NCI-H1930 (cell line): Measurements from ENCODE around the gene UQCR11.

Experiments used
- DNase-seq, 2 experiments: peaks; one replicate each; lab custom pipeline; 2025; lab: John Stamatoyannopoulos, UW

UQCR11 gene

DNA sequence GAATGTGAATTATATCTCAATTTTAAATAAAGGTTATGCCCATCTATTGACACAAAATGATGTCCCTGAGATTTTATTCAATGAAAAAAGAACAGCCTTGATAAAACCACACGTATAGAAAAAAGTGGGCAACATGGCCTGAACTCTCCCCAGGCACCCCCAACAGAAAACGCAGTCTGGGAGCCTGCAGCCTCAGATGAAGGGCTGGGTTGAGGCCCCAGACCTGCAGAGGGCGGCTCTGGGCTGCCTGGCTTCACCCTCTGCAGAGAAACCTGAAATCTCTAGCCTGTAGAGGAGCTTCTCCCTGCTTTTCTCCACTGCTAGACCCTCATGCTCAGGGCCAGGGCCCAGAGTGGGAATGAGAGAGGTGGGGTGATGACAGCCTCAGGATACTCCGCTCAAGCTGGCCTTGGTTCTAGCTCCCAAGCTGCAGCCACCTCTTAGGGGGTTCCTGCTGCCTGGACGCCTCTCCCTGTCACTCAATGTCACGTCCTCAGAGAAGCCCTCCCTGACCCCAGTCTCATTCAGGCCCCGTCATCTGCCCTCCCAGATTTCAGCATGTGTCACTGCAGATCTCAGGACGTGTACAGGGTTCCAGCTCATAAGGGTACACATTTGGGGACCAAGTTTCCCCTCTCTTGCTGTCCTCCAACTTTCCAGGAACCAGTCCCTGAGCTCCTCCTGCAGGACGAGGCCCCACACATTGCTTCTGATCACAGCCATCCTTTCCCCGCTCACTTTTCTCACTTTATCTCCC lies 14.4 kb downstream of the UQCR11 start:
- no peak for DNase-seq

DNA sequence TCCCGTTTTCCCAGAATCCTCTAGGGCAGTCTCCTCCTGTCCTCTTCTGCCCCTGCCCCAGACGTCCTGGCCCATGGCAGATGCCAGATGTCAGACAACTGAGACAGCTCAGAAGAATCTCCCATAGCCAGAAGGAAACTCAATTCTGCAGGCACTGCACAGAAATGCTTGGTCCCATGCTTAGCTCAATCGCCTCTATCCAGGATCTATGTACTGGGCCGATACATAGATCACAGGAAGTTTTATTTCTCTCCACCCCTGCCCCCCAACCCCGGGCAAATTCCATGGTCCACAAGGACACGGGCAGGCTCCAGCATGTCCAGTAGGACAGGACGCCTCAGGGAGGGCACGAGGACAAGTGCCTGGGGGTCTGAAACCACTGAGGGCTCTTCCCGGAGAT lies 17.4 kb downstream of the UQCR11 start:
- no peak for DNase-seq

DNA sequence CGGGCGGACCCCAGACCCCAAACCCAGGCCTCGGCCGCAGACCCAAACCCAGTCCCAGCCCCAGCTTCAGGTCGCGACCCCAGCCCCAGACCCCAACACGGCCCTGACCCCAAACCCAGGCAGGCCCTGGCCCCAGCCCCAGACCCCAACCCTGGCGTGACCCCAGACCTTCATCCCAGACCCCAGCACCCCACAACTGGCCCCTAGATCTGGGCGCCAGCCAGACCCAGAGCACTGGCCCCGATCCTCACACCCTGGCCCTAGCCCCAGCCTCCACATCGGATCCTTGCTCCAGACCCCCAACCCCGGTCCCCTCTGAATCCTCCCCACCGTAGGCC lies 20.1 kb downstream of the UQCR11 start:
- DNase-seq, result no peak

DNA sequence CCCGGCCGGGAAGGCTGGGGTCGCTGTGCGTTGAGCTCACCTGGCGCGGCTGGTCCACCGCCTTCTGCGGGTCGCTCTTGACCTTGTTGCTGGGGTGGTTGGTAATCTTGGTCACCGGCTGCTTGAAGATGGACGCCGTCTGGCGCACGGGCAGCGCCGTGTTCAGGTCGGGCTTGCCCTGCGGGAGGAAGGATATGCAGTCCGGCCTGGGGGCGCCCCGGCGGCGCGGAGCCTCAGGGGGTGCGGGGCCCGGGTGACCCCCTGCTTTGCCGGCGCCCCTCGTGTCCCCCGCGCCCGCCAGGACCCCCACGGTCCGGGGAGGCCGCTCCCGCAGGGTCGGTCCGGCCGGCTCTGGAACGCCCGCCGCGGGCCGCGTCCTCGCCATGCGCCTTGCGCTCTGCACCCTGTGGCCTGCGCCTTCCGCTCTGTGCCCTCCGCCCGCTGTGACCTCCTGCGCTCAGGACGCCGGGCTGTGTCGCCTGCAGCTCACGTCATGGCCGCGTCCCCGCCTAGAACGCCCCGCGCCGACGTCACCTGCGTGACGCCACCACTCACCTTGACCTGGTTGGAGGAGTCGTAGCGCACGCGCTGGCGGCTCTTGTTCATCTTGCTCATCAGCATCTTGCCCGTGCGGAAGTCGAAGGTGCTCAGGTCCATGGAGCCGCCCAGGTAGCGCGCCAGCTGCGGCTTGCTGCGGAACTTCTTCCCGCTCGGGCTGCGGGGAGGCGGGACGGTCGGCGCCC lies 20.6 kb downstream of the UQCR11 start:
- no peak for DNase-seq

DNA sequence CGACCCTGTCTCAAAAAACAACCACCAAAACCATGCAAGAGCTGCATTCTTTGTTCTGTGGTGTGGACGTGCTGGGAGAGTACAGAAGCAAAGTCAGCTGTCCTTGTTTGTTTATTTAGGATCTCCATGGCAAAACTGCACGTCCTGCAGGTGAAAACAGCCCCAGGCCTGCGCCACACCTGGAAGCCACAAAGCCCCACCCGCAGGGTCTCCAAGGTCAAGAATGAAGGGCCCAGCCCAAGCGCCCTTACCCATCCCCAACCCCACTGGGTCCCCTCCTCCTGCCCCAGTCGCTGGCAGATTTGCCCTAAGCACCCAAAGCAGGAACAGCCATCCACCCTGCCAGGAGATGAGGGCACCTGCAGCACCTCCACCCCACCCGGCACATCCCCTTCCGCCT lies 23.1 kb downstream of the UQCR11 start:
- no peak for DNase-seq

DNA sequence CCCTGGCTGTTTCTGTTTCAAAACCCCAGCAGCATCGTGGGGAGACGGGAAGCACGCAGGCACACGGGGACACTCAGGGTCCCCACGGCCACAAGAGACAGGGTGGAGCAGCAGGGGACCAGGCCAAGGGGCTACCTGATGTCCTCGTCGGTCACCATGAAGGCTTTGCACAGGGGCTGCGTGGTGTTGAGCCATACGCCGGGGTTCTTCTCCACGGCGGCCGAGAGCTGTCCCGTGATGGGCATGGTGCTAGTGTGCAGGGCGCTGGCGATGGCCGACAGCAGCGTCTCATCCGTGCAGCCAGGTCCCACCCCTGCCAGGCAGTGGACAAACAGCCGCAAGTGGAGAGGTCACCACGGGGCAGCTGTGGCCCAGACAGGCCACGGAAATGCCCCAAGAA lies 24.3 kb downstream of the UQCR11 start:
- no peak for DNase-seq

DNA sequence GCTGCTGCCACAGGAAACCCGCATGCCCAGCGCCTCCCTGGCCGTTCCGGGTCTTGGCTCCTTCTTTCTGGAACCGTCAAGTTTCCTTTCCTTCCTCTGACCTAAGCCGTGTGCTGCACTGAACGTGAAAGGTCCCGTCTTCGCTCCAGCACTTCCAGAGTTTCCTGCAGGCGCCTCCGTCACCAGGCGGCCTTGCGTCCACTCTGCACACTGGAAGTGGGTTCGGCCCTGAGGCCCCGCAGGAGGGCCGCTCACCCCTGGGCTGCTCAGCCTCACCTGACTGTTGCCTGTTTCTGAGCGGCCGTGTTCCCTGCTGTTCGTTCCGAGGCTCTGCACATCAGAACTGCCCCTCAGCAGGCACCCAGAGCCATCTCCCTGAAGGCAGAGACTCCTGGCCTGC lies 24.9 kb downstream of the UQCR11 start:
- no peak for DNase-seq

DNA sequence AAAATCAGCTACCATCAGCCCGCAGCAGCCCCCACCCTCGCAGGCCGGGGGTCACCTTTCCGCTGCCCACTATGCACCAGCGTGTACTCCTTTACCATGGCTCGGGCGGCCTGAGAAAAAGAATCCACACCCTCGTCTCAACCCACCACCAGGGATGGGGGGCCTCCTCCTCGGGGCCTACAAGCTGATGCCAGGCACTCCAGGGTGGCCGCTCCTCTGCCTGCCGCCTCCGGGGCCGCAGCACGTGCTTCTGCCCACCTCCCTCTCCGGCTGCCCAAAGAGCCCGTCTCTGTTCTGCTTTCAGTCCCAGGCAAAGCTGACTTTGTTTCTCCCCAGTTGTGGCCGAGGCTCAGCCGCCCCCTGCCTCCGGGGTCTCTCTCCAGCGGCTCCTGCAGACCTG lies 26.0 kb downstream of the UQCR11 start:
- DNase-seq, result no peak

DNA sequence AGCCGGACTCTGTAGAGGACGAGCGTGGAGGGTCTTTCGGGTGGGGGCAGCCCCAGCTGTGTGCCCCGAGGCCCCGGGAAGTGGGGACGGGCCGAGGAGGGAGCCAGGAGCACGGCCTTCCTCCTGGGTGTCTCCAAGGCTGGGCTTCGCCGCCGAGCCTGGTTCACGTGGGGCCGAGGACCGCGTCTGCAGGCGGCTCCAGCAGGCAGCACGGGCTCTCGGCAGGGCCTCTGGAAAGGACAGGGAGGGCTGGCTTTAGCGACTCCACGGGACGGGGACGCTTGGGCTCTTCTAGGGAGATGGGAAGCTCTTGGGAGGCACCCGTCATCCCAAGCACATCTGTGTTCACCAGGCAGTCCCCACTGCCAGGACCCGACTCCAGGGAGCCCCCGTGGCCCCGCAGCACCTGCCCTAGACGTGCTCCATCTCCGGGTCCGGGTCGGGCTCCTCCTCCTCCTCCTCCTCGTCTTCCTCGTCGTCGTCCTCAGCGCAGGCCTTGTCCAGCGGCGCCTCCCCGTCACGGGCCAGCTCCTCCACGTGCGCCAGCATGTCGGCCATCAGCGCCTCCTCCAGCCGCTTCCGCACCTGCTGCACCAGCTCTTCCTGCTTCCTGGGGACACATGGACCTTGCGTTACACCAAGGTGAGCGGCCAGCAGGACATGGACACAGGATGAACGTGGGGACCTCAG lies 27.2 kb downstream of the UQCR11 start:
- DNase-seq, result no peak

DNA sequence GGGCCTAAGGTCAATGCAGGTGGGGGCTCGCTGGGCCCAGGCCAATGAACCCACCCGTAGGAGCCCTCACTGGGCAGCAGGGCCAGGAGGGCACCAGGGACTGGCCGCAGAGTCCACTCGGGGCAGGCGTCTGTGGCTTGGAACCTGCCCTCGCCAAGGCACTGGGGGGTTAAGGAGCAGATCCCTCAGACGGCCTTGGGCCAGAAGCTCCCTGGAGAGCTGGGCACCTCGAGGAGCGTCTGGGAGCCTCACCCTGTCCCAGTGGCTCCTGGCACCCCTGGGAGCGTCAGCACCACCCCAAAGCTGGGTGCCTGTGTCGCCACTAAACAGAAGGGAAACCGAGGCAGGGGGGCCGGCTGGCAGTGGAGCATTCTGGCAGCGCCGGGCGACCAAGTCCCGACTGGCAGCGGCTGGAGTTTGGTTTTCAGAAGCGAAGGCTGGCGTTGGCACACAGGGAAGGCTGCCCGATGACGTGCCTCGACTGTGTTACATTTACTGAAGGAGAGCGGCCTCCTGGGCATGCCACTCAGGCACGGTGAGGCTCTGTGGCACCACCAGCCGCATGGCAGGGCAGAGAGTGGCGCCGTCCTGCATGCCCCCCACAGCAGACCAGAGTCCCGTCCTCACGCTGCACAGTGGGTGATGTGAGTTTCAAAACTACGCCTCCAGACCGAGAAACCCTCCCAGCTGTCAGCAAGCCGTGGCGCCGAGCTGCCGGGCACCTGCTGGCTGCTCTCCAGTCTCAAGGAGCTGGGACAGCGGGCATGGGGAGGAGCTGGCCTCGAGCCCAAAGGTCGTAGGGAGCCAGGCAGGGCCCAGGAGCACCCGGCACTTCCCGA lies 28.0 kb downstream of the UQCR11 start:
- DNase-seq, result no peak

DNA sequence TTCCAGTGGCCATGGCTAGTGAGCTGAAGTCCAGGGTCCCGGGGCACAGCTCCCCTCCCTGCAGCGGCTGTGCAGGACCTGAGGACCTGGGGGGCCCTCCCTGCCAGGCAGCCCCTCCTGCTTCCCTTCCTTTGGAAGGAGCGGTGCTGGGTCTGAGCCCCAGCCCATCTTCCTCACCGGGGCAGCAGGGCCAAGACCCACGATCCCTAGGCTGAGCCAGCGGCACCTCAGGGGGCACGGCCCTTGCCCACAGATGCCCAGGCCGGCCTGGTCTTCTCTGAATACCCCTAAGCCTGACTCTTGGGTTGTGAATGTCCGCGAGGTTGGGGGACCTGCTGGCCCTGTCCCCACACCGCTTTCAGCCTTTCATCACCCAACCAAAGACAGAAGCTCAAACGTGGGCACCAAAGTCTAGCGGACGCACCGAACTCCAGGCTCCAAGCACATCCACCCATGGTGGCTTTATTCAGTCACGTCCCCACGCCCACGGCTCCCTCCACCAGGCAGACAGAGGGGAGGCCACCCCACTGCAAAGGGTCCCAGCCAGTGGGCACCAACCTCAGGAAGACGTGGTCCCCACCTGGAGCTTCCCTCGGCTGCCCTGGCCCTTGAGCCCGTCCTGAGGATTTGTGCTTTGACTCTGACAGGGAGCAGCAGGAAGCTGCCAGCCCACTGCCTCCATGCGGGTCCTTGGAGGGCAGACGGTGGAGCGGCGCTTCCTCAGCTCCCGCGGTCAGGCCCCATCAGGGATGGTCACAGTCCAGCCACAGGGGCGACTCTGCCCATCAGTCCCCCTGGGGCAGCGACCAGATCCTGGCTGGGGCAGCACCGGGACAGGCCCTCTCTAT lies 28.8 kb downstream of the UQCR11 start:
- DNase-seq, result no peak

DNA sequence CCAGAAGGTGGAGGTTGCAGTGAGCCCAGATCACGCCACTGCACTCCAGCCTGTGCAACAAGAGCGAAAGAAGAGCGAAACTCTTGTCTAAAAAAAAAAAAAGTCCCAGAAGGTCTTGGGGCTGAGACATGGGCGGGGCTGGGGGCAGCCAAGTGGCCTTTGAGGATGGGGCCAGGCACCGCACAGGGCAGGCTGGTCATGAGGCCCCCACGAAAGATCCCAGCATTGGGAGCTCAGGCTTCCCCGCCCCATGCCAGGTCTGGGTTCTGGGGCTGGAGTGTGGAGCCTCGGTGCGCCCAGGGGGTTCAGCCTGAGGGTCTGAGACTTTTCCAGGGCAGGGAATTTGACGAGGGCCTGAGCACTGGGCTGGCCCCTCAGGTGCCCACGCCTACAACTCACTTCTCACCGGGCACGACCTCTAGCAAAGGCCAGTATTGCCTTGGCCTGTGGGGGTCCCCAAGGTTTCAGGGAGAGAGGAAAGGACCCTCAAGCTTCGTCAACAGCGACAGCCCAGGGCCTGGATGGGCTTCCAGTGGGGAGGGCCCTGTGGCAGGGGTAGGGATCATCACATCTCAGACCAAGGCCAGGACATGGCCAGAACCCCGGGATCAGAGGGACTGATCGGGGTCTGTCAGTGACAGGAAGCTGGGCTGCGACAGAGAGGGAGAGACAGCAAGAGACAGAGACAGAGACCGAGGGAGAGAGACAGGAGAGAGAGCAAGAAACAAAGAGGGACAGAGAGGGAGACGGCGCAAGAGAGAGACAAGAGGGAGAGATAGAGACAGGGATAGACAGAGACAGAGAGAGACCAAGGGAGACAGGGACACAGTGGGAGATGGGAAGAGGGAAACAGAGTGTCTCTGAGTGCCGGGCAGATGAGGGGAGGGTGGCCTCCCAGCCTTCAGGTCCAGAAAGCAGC lies 29.7 kb downstream of the UQCR11 start:
- DNase-seq, result no peak

DNA sequence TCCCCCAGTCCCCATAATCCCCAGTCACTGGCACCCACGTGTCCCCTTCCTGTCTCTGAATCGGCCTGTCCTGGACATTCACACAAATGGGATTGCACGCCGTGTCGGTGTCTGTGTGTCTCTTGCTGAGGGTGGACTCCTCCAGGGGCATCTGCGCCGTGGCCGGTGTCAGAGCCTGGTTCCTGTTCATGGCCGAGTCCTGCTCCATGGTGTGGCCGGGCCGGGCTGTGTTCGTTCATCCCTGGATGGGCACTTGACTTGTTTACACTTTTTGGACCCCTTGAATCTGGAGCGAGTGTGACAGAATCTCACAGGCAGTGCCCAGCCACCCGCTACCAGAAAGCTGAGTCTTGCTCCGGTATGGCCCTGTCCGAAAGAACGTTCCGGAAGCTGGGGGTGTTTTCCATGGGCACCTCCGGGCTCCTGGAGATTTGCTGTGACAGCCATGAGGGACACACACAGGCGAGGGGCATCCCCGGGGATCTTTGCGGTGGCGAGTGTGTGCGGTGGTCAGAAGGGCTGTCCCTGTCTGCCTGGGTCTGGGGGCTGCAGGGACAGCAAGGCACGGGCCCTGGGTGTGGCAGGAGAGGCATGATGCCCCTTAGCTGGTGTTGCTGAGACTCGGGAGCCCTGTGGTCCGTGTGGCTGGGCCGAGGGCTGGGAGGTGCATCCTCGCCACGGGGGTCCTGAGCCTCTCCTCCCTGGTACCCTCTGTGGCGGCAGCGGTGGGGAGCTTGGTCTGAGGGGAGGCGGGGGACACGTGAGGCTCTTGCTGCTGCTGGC lies 30.7 kb downstream of the UQCR11 start:
- no peak for DNase-seq

DNA sequence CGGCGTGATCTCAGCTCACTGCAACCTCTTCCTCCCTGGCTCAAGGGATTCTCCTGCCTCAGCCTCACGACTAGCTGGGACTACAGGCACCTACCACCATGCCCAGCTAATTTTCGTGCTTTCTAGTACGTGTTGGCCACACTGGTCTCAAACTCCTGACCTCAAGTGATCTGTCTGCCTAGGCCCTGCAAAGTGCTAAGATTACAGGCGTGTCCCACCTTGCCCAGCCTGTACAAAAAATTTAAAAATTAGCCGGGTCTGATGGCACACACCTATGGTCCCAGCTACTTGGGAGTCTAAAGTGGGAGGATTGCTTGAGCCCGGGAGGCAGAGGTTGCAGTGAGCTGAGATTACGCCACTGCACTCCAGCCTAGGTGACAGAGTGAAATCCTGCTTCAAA lies 32.5 kb downstream of the UQCR11 start:
- no peak for DNase-seq

DNA sequence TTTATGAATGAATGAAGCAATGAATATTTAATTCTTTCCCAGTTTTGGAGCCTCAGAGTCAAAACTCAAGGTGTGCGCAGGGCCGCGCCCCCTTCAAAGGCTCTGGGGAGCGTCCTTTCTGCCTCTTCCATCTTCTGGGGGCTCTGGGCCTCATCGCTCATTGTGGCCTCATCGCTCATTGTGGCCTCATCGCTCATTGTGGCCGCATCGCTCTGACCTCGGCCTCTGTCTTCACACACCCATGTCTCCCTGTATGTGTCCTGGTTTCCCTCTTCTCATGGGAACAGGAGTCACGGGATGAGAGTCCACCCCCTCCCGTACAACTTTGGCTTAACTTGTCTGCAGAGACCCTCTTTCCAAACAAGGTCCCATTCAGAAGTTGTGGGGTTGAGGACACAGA lies 33.9 kb downstream of the UQCR11 start:
- no peak for DNase-seq

DNA sequence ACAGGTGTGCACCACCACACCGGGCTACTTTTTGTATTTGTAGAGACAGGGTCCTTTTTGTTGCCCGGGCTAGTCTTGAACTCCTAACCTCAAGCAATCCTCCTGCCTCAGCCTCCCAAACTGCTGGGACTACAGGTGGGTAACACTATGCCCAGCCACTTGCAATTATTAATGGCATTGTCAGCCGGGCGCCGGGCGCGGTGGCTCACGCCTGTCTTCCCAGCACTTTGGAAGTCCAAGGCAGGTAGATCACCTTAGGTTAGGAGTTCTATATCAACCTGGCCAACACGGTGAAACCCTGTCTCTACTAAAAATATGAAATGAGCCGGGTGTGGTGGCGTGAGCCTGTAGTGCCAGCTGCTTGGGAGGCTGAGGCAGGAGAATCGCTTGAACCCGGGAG lies 34.4 kb downstream of the UQCR11 start:
- DNase-seq, result no peak

DNA sequence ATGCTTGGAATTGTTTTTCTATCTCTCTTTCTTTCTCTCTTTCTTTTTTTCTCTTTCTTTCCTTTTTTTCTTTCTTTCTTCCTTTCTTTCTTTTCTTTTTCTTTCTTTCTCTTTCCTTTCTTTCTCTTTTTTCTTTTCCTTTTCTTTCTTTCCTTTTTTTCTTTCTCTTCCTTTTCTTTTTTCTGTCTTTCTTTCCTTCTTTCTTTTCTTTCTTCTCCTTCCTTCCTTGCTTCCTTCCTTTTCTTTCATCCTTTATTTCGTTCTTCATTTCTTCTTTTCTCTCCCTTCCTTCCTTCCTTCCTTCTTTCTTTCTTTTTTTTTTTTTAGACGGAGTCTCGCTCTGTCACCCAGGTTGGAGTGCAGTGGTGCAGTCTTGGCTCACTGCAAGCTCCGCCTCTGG lies 35.3 kb downstream of the UQCR11 start:
- no peak for DNase-seq

DNA sequence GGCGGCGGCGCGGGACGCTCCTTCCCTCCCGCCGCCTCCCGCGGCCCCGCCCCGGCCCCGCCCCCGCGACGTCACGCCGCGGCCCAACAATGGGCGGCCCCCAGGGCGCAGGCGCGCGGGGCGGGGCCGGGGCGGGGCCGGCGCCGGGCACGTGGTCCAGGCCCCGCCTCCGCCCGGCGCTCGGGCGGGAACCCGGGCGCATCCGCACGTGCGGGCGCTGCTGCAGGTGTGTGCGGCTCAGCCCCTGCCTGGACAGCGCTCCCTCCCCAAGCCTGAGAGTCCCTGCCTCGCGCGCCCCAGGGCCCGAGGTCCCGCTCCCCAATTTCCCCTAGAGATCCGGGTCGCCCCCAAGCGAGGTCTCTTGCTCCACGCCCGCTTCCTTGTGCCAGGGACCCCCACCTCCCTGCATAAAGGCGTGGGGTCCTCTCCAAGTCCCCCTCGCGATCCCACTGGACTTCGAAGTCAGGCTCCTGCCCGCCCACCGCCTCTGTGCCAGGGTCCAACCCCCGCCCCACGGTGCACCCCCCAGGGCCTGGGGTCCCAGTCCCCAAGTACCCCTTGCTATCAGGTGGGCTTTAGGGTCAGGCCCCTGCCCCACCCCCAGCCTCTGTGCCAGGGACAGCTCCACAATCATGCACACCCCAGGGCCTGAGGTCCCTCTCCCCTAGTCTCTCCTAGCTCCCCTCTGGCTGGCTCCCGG lies 36.8 kb downstream of the UQCR11 start, which contains the start of gene MEX3D:
Gene MEX3D (minus strand): TSS at position 6 of the 700 bp plus-strand sequence. CDS start 267 bp downstream, outside the sequence.
- peak in 1 of 2 experiments; percentile 61 for DNase-seq

DNA sequence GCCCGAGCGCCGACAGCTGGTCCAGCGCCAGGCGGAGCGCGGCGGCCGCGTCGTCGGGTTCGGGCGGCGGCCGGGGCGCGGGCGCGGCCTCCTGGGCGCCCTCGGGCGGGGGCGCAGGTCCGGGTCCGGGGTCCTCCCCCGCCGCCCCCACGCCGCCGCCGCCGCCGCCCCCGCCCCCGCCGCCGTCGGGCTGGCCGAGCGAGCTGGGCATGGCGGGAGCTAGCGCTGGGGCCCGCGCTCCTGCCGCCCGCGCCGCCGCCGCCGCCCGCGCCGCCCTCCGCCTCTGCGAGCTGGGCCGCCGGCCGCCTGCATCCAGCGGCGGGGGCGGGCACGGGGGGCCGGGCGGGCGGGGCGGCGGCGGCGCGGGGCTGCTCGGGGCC lies 37.4 kb downstream of the UQCR11 start:
- no peak for DNase-seq
